ENCODE measurements around the gene GPAM. TPM values are rescaled to one million over a fixed set of nuclear protein-coding genes. Genes with fewer than 3 reads are reported as not detected.

GPAM gene
- total and polyA plus RNA-seq, 11 donors = 5.8 to 104 (median 16.9) TPM

GRCh38 chr10:112146799-112147198 is 36.8 kb downstream of the GPAM start:
- H3K4me3 ChIP-seq = no peak overlapping the region
- peaks cover 0 to 37% (median 22%) of the 10 kb centered on the region in 9 donors for H3K36me3 ChIP-seq
- H3K27ac ChIP-seq = no peak overlapping the region
- WGBS, 4 donors = 87 to 95% (median 90%) methylated on average over 6 of the region's 6 CpGs
- no peak for DNase-seq
- no peaks in the 10 kb centered on the region for H3K27me3 ChIP-seq
- H3K9me3 ChIP-seq = no peaks in the 10 kb centered on the region
- H3K4me1 ChIP-seq = no peaks in the 10 kb centered on the region
- intact Hi-C loops (cut with DNase I) = no loop called here
- no peak for ATAC-seq
- no peak for TF ChIP-seq POLR2A (IDR thresholded peaks at IDR 0.05)
- TF ChIP-seq CTCF (IDR thresholded peaks at IDR 0.05) = no peak

GRCh38 chr10:112145263-112145662 is 38.3 kb downstream of the GPAM start:
- no peak for TF ChIP-seq POLR2A (IDR thresholded peaks at IDR 0.05)
- TF ChIP-seq CTCF (IDR thresholded peaks at IDR 0.05) = no peak
- ATAC-seq (no peak), DNase-seq (no peak)
- peaks cover 0 to 29% (median 12%) of the 10 kb centered on the region in 9 donors for H3K36me3 ChIP-seq
- intact Hi-C loops (cut with DNase I) = no loop called here
- H3K27ac ChIP-seq = no peak overlapping the region
- no peak overlapping the region for H3K4me3 ChIP-seq
- no peaks in the 10 kb centered on the region for H3K27me3 ChIP-seq
- WGBS, 4 donors = 84 to 92% (median 91%) methylated on average over 5 of the region's 5 CpGs
- H3K9me3 ChIP-seq = no peaks in the 10 kb centered on the region
- no peaks in the 10 kb centered on the region for H3K4me1 ChIP-seq

GRCh38 chr10:112143420-112143819 is 40.1 kb downstream of the GPAM start:
- Histone ChIP-seq H3K9me3 (no peaks in the 10 kb centered on the region), H3K36me3 (peaks cover 0 to 27% (median 3%) of the 10 kb centered on the region in 9 donors), H3K27ac (no peak overlapping the region), H3K4me1 (no peaks in the 10 kb centered on the region), H3K27me3 (no peaks in the 10 kb centered on the region), H3K4me3 (no peak overlapping the region)
- TF ChIP-seq POLR2A (IDR thresholded peaks at IDR 0.05) (no peak), CTCF (IDR thresholded peaks at IDR 0.05) (no peak)
- WGBS, 4 donors = 74 to 93% (median 88%) methylated on average over 4 of the region's 4 CpGs
- no peak for ATAC-seq
- DNase-seq = no peak
- intact Hi-C loops (cut with DNase I) = no loop called here

- WGBS, 4 donors = 68 to 80% (median 74%) methylated on average over 5 of the region's 5 CpGs
- DNase-seq (no peak), ATAC-seq (no peak)
- H3K4me1 ChIP-seq = peaks cover 0 to 4% (median 0%) of the 10 kb centered on the region in 12 donors
- no peak overlapping the region for H3K27ac ChIP-seq
- H3K4me3 ChIP-seq = no peak overlapping the region
- intact Hi-C loops (cut with DNase I) = no loop called here
- H3K27me3 ChIP-seq = no peaks in the 10 kb centered on the region
- H3K36me3 ChIP-seq = peaks cover 0 to 9% (median 0%) of the 10 kb centered on the region in 9 donors
- H3K9me3 ChIP-seq = no peaks in the 10 kb centered on the region
- no peak for TF ChIP-seq POLR2A (IDR thresholded peaks at IDR 0.05)
- TF ChIP-seq CTCF (IDR thresholded peaks at IDR 0.05) = no peak
Observed at GRCh38 chr10:112141292-112141691, 42.3 kb downstream of the GPAM start.

All from heart left ventricle (tissue), 16 donors.